Lower leg skin (tissue), 4 donors: ENCODE results near the gene RACK1. TPM values are rescaled to one million over a fixed set of nuclear protein-coding genes. Genes with fewer than 3 reads are reported as not detected.

Experiments used
- DNase-seq, 2 donors: peaks; one replicate each; pipeline ENCODE4 v3.0.0-alpha.2; 2019; ENCODE audit warnings: low spot score in 2 of 2
- H3K4me3 ChIP-seq: fragments of 200-600 bp; sonication (generic); 2 replicates; pipeline ENCODE4 v1.5.1; 2017; ENCODE audit warnings: mild to moderate bottlenecking, low read depth; ENCODE audit not compliant: poor library complexity, severe bottlenecking
- POLR2A ChIP-seq, 2 donors: fragments of 450-650 bp; IDR thresholded peaks; one replicate each; pipeline ENCODE4 v1.6.1; 2016 to 2017; ENCODE audit warnings: antibody characterized with exemption in 2 of 2, mild to moderate bottlenecking in 1 of 2, moderate library complexity in 1 of 2
- WGBS, 2 donors: methylation state at CpG; one replicate each; pipeline ENCODE4 v1.1.5; 2018; 5-methylcytosine and 5-hydroxymethylcytosine counted together
- intact Hi-C: fragments of 100-400 bp; cut with DNase I; formaldehyde crosslinking; loops from one replicate; pipeline ENCODE4 v1.15.0; 2023; ENCODE audit warnings: low total_unique reads
- total RNA-seq, 4 donors: library from RNA; depleted of rRNA; stranded (reverse); fragments of >200 nt; gene quantifications; one replicate each; pipeline ENCODE4 v1.1.0, GENCODE V29; 2016
- TF ChIP-seq, protein P1 (sequence below), 3 donors: fragments of 450-650 bp; IDR thresholded peaks; one replicate each; pipeline ENCODE4 v1.5.1; 2016; ENCODE audit warnings: antibody characterized with exemption in 3 of 3, mild to moderate bottlenecking in 3 of 3, moderate library complexity in 2 of 3

The RACK1 gene
- total RNA-seq, 4 donors from 2014 or later, result 3,064 to 4,085 (median 3,503) TPM

DNA sequence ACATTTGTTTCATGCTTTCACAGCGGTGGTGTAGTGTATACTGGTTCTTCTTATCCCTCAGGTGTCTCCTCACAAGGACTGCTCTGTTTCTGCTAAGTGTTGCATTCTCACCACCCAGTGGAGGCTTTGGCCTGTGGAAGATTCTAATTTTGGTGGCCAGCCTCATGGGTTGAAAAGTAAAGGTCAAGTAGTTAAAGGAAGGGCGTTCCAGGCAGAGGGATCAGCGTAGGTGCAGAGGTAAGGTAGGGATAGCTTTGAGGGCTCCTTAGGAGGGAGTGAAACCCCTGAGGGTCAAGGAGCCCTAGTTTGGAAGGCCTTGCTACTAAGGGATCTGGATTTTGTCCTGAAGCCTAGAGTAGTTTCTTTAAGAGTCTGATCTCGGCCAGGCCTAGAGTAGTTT lies 4.6 kb upstream of the RACK1 start:
- no peak for DNase-seq
- WGBS, 2 donors, result 74 to 81% methylated on average over 4 of the region's 4 CpGs
- no peak overlapping the region for H3K4me3 ChIP-seq
- TF ChIP-seq, protein P1, sequence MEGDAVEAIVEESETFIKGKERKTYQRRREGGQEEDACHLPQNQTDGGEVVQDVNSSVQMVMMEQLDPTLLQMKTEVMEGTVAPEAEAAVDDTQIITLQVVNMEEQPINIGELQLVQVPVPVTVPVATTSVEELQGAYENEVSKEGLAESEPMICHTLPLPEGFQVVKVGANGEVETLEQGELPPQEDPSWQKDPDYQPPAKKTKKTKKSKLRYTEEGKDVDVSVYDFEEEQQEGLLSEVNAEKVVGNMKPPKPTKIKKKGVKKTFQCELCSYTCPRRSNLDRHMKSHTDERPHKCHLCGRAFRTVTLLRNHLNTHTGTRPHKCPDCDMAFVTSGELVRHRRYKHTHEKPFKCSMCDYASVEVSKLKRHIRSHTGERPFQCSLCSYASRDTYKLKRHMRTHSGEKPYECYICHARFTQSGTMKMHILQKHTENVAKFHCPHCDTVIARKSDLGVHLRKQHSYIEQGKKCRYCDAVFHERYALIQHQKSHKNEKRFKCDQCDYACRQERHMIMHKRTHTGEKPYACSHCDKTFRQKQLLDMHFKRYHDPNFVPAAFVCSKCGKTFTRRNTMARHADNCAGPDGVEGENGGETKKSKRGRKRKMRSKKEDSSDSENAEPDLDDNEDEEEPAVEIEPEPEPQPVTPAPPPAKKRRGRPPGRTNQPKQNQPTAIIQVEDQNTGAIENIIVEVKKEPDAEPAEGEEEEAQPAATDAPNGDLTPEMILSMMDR (IDR thresholded peaks at IDR 0.05), result no peak
- TF ChIP-seq POLR2A (IDR thresholded peaks at IDR 0.05), result no peak
- intact Hi-C loops, result no loop called here

DNA sequence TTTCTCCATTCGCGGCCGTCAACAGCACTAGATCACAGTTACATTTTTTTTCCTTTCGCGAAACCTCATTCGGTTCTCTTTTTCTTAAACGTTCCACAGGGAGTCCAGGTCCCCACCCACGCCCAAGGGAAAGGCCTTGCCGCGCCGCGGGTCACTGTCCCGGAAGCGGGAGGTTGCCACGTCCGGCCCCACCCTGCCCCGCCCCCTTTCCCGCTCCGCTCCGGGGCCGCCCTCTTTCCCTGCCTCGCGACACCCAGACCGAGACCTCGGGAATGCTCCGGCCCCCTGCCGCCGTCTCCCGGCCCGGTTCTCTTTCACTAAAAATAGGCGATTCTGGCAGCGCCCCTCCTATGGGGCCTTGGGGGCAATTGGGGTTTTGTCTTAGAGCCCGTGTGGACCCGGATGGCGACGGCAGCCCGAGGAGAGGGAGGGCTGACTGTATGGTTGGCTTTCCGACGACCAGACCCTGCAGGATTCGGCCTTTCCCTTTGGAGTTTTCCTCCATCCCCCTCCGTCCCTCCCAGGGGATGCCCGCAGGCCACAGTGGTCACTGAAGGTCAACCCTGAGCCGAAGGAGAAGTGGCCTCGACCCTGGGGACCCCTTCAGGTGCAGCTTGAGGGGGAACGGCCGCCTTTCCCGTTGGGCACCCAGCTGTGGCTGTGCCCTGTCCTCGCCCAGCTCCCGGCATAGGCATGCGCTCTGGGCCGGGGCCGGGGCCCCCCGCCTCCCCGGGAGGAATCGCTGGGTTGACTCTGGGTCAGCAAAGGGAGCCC lies 2.8 kb upstream of the RACK1 start:
- 0 to 1% methylated on average over 36 to 47 of the region's 55 CpGs for whole genome bisulfite sequencing, 2 donors
- H3K4me3 ChIP-seq, result peak overlapping the region; percentile 65
- DNase-seq, result peak; percentile 89 to 98
- intact Hi-C loops, result no loop called here
- TF ChIP-seq, protein P1 (IDR thresholded peaks at IDR 0.05), result no peak
- TF ChIP-seq POLR2A (IDR thresholded peaks at IDR 0.05), result peak in 1 of 2 donors; percentile 63

DNA sequence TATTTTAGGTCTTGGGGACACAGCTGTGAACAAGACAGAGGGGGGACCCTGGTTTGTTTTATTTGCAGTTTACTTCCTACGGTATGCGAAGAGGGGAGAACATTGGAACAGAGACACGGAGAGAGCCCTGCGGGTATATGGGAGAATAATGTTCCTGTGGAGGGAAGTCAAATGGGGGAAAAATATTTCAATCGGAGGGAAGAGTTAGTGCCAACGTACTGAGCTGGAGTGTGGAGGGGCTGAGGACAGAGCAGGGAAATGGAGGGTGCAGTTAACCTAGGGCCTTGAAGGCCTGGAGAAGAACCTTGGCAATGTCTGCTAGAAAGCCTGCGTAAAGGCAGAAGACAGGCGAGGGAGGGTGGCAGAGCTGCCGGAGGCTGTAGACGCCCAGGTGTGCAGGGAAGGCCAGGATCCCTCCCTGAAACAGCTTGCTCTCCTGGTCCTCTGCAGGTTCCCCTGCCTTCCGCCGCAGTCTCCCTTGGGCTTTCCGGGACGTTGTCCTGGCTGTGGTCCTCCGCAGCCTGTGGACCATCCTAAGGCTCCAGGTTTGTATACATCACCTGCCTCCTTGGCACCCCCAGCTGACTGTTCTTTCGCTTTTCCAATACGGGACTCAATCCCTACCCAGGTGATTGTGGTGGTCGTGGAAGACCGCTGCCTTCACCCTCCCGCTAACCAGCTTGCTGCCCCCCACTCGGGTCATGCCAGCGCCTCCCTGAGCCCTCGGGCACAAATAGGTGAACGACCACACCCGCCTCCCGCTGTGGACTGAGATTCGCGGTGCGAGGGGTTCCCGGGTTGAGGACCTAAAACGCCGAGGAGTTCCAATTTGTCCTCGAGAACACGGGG lies 1.9 kb upstream of the RACK1 start:
- no peak for TF ChIP-seq POLR2A (IDR thresholded peaks at IDR 0.05)
- TF ChIP-seq, protein P1 (IDR thresholded peaks at IDR 0.05), result no peak
- intact Hi-C loops, result no loop called here
- H3K4me3 ChIP-seq, result peak overlapping the region; percentile 33
- DNase-seq, result no peak
- 18 to 21% methylated on average over 29 to 34 of the region's 34 CpGs for WGBS, 2 donors

DNA sequence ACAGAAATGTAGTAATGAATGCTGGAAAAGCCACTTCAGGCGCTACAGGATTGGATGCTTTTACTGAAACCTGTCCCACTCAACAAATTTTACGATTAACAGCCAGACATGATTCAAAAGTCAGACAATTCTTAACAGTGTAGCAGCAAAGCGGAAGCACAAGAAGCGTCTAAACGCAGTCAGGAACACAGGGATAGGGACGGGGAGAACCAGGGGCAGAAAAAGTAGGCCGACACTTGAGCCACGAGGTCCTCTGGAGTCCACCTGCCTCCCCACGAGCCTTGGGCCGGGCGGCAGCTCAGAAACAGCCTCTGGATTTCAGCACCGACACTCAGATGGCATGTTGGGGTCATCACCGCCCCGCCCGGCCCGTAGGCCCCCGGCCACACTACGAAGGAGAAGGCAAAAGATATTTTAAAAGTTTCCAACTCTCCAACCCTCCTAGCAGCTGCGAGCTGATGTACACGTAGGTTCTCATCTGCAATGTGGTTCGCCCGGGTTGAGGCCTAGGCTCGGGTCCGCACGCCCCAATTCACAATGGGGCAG lies 615 bp downstream of the RACK1 start:
- TF ChIP-seq, protein P1 (IDR thresholded peaks at IDR 0.05), result no peak
- TF ChIP-seq POLR2A (IDR thresholded peaks at IDR 0.05), result no peak
- peak overlapping the region; percentile 77 for H3K4me3 ChIP-seq
- WGBS, 2 donors, result 0 to 2% methylated on average over 16 to 25 of the region's 25 CpGs
- intact Hi-C loops, result no loop called here
- DNase-seq, result no peak

DNA sequence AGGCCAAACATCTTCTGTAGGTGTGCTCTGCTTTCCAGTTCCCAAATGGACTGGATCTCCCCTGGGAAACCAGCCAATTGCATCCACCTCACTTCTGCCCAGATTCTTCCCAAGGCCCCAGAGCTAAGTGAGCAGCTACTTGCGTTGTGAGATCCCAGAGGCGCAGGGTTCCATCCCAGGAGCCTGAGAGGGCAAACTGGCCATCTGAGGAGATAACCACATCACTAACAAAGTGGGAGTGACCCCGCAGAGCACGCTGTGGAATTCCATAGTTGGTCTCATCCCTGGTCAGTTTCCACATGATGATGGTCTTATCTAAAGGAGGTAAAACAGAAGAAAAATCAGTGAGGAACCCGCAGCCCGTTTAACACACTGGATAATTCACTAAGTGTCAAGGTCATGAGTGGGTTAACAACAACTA lies 1.7 kb downstream of the RACK1 start:
- TF ChIP-seq POLR2A (IDR thresholded peaks at IDR 0.05), result no peak
- TF ChIP-seq, protein P1 (IDR thresholded peaks at IDR 0.05), result no peak
- intact Hi-C loops, result no loop called here
- no peak overlapping the region for H3K4me3 ChIP-seq
- 33 to 39% methylated on average over 6 of the region's 6 CpGs for WGBS, 2 donors
- DNase-seq, result no peak
